ENCODE results near the gene LAPTM5.

LAPTM5 gene

GRCh38 chr1:30710407-30710806, 47.2 kb downstream of the LAPTM5 start:
- no peak for DNase-seq

- no peak for DNase-seq
These were observed 49.2 kb downstream of the LAPTM5 start for GRCh38 chr1:30708361-30708728.

GRCh38 chr1:30707412-30708360, 49.9 kb downstream of the LAPTM5 start:
- peak; percentile 39 for DNase-seq

- DNase-seq: peak; percentile 46
These were observed 51.0 kb downstream of the LAPTM5 start for GRCh38 chr1:30706528-30706927.

DNA sequence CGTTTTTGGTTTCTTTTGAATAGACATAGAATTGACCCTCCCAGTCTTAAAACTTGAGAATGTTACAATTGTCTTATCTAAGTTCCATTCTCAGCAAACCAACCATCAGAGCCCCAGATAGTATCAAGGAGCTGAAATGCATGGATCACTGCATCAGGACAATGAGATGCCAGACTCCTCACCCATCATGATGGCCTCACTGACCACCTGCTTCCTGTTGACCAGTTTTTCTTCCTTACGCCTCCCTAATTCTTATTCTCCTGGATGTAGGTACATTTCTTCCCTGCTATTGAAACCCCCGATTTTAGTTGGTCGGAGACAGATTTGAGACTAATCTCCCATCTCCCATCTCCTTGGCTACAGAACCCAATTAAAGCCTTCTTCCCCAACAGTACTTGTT, 51.9 kb downstream of the LAPTM5 start:
- no peak for DNase-seq

DNA sequence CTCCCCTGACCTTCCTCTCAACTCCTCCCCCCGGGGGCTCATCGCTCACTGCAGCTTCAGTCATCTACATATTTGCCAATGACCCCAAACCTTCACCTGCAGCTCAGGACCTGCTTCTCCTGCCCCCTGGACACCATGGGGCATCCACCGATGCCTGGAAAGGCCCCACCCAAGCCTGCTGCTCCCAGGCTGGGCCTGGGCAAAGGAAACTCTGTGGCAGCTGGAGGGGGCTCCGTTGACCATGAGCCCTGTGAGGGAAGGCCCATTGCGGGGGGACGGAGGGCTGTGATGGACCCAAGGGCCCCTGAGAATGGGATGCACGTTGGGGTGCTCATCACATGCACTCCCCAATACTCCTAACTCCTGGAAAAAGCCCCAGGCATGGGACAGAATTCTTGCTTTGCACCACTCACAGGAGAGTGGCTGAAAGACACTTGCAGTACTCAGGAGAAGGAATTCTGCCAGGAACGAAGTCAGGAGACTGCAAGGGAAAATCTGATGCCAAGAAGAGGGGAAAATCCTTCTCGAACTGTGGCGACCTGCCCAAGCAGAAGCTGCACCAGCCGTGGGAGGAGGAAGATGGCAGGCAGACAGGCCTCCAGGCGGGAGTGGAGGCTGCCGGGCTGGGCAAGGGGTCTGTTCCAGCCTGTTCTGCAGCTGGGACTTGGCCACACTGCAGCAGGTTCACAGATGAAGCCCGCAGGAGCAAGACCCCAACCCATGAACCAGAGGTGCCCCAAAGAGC, 52.6 kb downstream of the LAPTM5 start:
- DNase-seq: no peak

DNA sequence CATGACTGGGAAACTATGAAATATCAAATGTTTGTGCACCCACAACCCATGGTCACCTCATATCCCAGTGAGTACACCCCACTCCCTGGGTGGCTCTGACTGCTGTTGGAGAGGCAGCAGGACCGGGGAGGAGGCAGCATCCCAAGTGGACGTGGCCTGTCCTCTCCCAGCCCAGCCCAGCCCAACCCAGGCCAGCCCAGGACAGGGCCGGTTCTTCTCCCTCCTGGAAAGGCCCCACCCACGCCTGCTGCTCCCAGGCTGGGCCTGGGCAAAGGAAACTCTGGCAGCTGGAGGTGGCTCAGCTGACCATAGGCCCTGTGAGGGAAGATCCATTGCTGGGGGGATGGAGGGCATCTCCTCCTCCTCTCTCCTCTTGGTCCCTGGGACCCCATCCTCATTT, 53.3 kb downstream of the LAPTM5 start:
- DNase-seq: no peak

GRCh38 chr1:30702823-30703222, 54.8 kb downstream of the LAPTM5 start:
- no peak for DNase-seq

DNA sequence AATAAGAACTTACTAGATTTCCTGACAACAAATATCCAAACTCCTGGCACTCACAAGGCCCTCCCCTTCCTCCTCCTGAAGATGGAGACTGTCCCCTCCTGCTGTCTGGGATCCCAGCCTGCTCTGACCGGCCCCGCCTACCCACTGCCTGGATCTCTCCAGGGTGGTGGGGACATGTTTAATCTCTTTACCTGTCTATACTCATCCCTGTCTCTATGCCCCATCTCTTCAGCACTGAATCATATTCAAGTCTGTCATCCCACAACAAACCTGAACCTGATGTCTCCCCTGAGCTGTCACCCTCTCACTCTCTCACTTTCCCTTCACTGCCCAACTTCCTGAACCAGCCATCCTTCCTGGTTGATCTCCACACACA, 56.3 kb downstream of the LAPTM5 start:
- DNase-seq: no peak

DNA sequence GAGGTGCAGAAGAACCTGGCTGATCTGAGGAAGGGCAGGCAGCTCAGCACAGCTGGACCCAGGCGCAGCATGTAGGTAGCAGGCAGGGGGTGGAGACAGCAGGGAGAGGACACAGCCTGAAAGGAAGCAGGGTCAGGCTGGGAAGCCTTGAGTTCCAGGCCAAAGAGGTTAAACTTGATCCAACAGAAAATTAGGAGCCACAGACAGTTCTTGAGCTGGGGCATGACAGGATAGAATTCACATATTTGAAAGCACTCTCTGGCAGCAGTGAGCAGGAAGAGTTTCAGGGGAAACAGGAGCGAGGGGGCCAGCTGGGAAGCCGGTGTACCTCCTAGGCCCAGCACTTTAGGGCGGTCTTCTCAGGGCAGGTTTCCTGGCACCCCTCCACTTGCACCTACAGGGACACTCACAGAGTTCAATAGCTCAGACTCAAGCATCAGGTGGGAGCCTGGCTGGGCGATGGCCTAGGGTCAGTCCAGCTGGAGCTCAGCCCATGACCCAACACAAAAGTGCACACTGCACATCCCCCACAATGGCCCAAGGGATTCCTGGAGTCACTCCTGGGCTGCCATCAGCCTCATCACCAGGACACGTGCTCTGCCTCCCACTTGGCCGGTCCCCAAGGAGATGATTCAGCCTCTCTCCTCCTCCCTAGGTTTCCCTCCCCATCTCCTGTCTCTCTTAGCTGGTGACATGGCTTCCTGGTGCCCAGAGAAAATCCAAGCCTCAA, 56.9 kb downstream of the LAPTM5 start:
- no peak for DNase-seq

DNA sequence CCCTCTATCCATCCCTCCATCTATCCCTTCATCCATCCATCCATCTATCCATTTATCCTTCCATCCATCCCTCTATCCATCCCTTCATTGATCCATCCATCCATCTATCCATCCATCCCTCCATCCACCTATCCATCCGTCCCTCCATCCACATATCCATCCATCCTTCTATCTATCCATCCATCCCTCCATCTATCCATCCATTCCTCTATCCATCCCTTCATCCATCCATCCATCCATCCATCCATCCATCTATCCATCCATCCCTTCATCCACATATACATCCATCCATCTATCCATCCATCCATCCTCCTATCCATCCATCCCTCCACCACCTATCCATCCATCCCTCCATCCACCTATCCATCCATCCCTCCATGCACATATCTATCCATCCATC, 57.8 kb downstream of the LAPTM5 start:
- no peak for DNase-seq

DNA sequence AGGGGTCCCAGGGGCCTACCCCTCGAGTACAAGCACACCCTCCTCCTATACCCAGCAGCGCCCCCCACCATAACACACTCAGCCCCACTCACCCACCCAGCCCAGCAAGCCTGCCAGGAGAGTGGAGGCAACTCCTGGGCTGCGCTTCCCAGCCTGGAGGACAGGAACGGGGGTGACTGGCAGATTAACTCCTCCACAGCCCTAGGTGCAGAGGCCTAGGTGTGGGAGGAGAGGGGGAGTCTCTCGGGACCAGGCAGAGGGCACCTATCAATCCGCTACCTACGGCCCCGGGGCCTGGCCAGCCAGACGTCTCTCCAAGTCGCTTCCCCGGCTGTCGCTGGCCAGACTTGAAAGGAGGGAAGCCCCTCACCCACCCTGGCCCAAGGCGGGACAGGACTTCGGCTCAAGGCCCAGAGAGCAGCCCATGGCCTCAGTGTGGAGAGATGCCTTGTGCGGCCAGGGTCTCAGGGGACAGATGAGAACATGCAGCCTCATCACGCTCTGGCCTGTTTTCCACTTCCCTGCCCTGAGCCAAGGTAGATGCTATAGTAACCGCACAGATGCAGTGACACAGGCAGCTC, 59.1 kb downstream of the LAPTM5 start:
- no peak for DNase-seq

DNA sequence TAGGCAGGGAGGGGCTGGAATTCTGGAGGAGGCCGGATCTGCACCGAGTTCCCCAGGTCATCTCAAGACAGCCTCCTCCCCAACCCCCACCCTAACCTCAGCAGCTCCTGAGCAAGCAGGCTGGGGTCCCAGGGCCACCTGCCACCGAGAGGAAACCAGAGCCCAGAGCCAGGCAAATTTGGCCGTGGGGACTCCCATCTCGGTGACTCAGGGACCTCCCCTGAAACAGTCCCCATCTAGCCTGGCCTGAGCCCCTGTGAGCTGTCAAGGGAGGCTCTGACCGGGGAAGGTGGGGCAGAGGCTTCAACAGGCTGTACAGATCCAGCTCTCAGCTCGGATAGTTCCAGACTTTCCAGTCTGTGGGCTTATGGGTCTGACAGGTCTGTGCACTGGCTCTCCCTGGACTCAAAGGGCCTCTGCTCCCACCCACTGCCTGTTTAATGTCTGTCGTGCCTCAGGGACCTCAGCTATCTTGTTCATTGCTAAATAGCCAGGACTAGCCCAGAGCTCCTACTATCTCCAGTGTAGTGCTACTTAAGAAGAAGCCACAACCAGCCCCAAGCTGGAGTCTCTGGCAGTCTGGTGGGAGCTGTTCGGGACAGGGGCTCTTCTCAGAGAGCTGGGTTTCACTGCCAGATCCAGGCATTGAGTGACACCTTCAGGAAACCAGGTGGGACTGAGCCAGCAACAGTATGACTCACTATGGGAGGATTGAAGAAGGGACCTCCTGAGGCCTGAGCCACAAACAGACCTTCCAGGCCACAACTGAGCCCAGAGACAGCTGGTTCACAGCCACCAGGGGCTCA, 59.8 kb downstream of the LAPTM5 start:
- no peak for DNase-seq

DNA sequence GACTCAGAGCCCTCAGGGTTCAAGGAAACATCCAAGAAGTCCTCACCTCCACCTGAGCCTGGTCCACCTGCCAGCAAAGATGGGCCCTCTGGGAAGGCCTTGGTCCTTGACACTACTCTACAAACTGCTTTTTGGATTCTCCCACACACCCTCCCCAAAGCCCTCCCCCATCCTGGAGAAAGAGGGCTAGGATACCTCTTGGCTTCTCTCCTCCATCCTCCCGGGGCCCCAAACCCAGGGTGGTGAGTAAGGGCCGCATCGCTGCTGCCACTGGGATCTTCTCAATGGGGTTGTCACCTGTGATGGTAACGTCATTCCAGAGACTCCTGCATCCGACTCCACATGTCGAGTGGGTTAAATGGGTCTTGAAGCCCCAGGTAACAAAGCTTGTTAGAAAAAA, 60.7 kb downstream of the LAPTM5 start:
- DNase-seq: no peak

GRCh38 chr1:30695439-30695841, 62.1 kb downstream of the LAPTM5 start:
- DNase-seq: no peak

GRCh38 chr1:30694280-30695175, 63.0 kb downstream of the LAPTM5 start:
- no peak for DNase-seq

DNA sequence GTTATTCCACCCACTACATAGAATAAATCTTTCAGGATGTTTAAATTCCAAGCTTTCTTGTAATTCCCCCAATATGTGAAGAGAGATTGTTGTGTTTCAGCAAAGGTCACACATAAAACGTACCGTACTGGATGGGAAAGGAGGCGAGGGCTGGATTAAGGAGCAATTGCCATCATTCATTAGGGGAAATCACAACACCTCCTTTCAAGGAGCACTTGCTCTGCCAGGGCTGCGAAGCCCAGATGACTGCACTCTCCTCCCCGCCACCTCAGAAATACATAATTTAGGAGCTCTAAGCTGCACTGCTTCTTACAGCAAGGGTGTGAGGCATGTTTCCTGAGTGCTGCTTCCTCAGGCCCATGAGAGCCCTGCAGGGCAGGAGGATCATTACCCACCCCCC, 63.8 kb downstream of the LAPTM5 start:
- DNase-seq: no peak

GRCh38 chr1:30693366-30693765, 64.2 kb downstream of the LAPTM5 start:
- DNase-seq: no peak

DNA sequence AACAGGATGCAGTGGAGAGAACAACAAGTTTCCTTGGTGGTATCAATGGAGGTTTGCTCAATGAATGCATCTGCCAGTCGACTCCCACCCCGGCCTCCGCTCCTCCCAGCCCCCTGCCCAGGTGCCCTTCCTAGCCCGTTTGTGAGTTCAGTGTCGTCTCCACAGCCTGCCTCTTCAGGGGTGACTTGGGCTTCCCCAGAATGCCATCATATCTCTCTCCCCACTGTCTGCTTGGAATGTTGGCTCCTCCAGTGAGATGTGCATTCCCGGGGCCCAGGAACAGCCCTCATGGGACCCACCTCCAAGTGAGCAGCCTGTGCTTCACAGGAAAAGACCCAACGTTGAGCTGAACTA, 64.6 kb downstream of the LAPTM5 start:
- DNase-seq: no peak

DNA sequence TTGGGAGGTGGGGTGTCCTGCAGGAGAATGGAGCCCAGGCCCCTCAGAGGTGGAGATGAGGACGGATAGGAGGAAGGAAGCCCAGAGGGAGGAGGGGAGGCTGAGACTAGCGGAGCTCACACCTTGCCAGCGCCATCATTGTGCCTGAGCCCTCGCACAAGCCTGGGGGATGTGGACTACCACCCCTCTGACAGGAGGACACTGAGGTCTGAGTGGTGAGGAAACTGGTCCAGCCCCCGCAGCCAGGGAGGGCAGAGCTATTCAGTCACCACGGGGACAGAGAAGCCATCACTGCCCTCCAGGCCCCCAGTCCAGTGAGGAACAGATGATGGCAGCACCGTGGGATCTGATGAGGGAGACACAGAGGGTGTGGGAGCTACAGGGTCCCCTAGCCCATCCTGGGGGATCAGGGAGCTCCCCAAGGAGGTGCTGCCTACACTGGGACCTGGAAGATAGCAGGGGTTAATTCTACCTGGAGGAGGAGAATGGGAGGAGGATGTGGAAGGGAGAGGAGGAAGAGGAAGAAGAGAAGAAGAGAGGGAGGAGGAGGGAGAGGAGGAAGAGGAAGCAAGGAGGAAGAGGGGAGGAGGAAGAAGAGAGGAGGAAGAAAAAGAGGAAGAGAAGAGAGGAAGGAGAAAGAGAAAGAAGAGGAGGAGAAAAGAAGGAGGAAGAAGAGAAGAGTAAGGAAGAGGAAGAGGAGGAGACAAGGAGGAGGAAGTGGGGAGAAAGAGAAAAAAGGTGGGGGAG, 65.2 kb downstream of the LAPTM5 start:
- DNase-seq: no peak

DNA sequence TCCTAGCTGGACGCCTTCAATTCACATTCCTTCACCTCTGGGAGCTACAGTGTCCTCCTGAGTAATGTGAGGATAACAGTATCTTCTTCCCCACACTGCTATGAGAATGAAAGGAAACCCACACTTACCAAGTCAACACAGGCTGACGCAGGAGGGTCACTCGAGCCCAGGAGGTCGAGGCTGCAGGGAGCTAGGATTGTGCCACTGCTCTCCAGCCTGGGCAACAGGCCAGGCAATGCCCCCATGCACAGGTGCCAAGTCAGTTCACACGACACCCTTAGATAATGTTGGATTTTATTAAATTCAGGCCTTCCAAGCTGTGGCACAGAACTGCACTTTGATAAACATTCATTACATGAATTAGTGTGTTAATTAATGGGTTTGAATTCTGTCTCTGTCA, 66.1 kb downstream of the LAPTM5 start:
- no peak for DNase-seq
